HL-60 (cell line): ENCODE measurements around the gene SAE1.

ENCODE experiments used
- DNase-seq, 2 experiments: peaks; one replicate each; pipeline ENCODE4 v3.0.0-alpha.2; 2010 to 2020; ENCODE audit warnings: low read depth in 1 of 2, low spot score in 1 of 2
- H3K27ac ChIP-seq: fragments of 250-450 bp; sonication (Bioruptor Pico); replicated peaks from 2 replicates; pipeline ENCODE4 v1.5.1; 2020; ENCODE audit warnings: mild to moderate bottlenecking, moderate library complexity
- H3K27me3 ChIP-seq: fragments of 250-450 bp; sonication (Bioruptor Pico); 2 replicates; pipeline ENCODE4 v1.5.1; 2021; ENCODE audit warnings: mild to moderate bottlenecking, moderate library complexity; ENCODE audit not compliant: insufficient read depth, poor library complexity, severe bottlenecking
- H3K4me3 ChIP-seq: replicated peaks from 2 replicates; pipeline ENCODE4 v1.5.1; 2011; ENCODE audit warnings: mild to moderate bottlenecking, control low read depth, low read length; ENCODE audit not compliant: insufficient read depth
- CTCF ChIP-seq: IDR thresholded peaks from one replicate; pipeline ENCODE4 v1.5.1; 2011; ENCODE audit warnings: low read length, control low read depth, inconsistent platforms; ENCODE audit not compliant: insufficient read depth
- GABPA ChIP-seq: IDR thresholded peaks from 2 replicates; pipeline ENCODE4 v1.6.1; 2012; ENCODE audit warnings: low read depth
- POLR2AphosphoS5 ChIP-seq: IDR thresholded peaks from 2 replicates; pipeline ENCODE4 v1.6.1; 2012; ENCODE audit warnings: low read depth
- REST ChIP-seq: IDR thresholded peaks from 2 replicates; pipeline ENCODE4 v1.6.1; 2012; ENCODE audit warnings: low read depth; ENCODE audit not compliant: insufficient replicate concordance
- SPI1 ChIP-seq: IDR thresholded peaks from 2 replicates; pipeline ENCODE4 v1.6.1; 2012; ENCODE audit warnings: low read depth, mild to moderate bottlenecking, borderline replicate concordance

SAE1 gene

GRCh38 chr19:47240556-47240955, 109.9 kb downstream of the SAE1 start:
- peaks cover 39% of the 10 kb centered on the region for H3K27me3 ChIP-seq
- H3K4me3 ChIP-seq: no peak overlapping the region
- TF ChIP-seq POLR2AphosphoS5: no peak
- TF ChIP-seq REST: no peak
- TF ChIP-seq CTCF: no peak
- DNase-seq: no peak
- no peak overlapping the region for H3K27ac ChIP-seq

- H3K4me3 ChIP-seq: no peak overlapping the region
Observed at GRCh38 chr19:47240996-47241918, 110.6 kb downstream of the SAE1 start.

More at GRCh38 chr19:47240996-47241918, 110.6 kb downstream of the SAE1 start:
- no peak for TF ChIP-seq REST
- TF ChIP-seq SPI1: no peak
- TF ChIP-seq POLR2AphosphoS5: no peak
- no peak for TF ChIP-seq CTCF
- TF ChIP-seq GABPA: no peak
- H3K27me3 ChIP-seq: peaks cover 36% of the 10 kb centered on the region
- peak in 1 of 2 experiments; percentile 42 for DNase-seq
- no peak overlapping the region for H3K27ac ChIP-seq
